ENCODE results near the gene UCP3. TPM values are rescaled to one million over a fixed set of nuclear protein-coding genes. Genes with fewer than 3 reads are reported as not detected.

The UCP3 gene
- total RNA-seq, 1 donor from 2014 or later, result 2.0 TPM

DNA sequence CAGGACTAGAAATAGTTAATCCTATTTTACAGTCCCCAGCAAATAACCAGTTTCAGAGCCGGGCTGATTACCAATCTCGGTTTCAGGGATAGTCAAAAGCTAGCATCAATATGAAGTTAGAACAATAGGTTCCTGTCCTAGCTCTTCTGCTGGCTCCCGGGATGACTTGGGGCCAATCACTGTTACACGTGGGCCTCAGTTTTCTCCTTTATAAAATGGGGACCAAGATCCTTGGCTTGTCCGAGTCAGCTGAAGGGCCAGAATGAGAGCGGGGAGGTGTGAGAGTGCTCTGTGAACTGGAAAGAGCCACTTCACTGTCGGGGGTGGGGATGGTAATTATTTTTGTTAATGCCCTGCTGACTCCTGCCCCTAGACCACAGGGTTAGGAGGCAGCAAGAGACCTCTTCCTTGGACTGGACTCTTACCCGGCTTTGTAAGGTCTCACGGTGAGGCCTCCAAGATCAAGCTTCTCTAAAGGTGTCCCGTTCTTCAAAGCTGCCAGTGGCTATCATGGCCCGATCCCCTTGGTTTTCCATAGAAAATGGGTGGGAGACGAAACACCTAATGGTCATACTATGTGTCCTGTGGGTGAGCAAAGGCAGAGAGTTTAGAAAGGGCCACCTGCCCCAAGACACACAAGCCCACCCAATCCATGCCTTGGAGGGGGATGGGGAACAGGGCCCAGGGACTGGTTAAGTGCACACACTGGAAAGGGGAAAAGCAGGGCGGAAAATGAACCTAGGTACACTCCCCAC, 27.7 kb downstream of the UCP3 start:
- H3K4me2 ChIP-seq (ENCODE audit: low read length), result peak overlapping the region; percentile 97
- H3K36me3 ChIP-seq (ENCODE audit: insufficient read depth, low read length), result peaks cover 2% of the 10 kb centered on the region
- H3K79me2 ChIP-seq (ENCODE audit: insufficient read depth, low read length), result no peaks in the 10 kb centered on the region
- H3K4me1 Mint-ChIP-seq (ENCODE audit: low read depth, unreplicated experiment), result peaks cover 25% of the 10 kb centered on the region
- no peak overlapping the region for H3K9ac ChIP-seq (ENCODE audit: low read length)
- no peak for TF ChIP-seq EZH2 (IDR thresholded peaks at IDR 0.05; ENCODE audit: insufficient read depth, low read length)
- TF ChIP-seq, protein P1, sequence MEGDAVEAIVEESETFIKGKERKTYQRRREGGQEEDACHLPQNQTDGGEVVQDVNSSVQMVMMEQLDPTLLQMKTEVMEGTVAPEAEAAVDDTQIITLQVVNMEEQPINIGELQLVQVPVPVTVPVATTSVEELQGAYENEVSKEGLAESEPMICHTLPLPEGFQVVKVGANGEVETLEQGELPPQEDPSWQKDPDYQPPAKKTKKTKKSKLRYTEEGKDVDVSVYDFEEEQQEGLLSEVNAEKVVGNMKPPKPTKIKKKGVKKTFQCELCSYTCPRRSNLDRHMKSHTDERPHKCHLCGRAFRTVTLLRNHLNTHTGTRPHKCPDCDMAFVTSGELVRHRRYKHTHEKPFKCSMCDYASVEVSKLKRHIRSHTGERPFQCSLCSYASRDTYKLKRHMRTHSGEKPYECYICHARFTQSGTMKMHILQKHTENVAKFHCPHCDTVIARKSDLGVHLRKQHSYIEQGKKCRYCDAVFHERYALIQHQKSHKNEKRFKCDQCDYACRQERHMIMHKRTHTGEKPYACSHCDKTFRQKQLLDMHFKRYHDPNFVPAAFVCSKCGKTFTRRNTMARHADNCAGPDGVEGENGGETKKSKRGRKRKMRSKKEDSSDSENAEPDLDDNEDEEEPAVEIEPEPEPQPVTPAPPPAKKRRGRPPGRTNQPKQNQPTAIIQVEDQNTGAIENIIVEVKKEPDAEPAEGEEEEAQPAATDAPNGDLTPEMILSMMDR (IDR thresholded peaks at IDR 0.05; ENCODE audit: insufficient read depth, low read depth, low read length), result no peak
- H3K36me3 Mint-ChIP-seq (ENCODE audit: low read depth, unreplicated experiment), result peaks cover 24% of the 10 kb centered on the region
- H3K27ac Mint-ChIP-seq (ENCODE audit: unreplicated experiment), result no peak overlapping the region
- H2AFZ ChIP-seq (ENCODE audit: low read depth, low read length), result no peak overlapping the region
- peaks cover 4% of the 10 kb centered on the region for H4K20me1 ChIP-seq (ENCODE audit: insufficient read depth, low read length)
- H3K4me3 Mint-ChIP-seq (ENCODE audit: unreplicated experiment), result peak overlapping the region; percentile 85
- no peaks in the 10 kb centered on the region for H3K9me3 ChIP-seq (ENCODE audit: insufficient read depth, low read depth, low read length)
- FAIRE-seq (no peak), DNase-seq (ENCODE audit: low read depth) (no peak)
- peak overlapping the region; percentile 78 for H3K4me3 ChIP-seq (ENCODE audit: insufficient read depth, low read depth, low read length)
- H3K9me3 Mint-ChIP-seq (ENCODE audit: unreplicated experiment), result no peaks in the 10 kb centered on the region
- no peaks in the 10 kb centered on the region for H3K27me3 Mint-ChIP-seq (ENCODE audit: low read depth, unreplicated experiment)
- H3K27me3 ChIP-seq (ENCODE audit: insufficient read depth, low read length), result no peaks in the 10 kb centered on the region
- H3K27ac ChIP-seq (ENCODE audit: low read depth, low read length), result no peak overlapping the region
- H3K4me1 ChIP-seq (ENCODE audit: insufficient read depth, low read length), result peaks cover 12% of the 10 kb centered on the region

DNA sequence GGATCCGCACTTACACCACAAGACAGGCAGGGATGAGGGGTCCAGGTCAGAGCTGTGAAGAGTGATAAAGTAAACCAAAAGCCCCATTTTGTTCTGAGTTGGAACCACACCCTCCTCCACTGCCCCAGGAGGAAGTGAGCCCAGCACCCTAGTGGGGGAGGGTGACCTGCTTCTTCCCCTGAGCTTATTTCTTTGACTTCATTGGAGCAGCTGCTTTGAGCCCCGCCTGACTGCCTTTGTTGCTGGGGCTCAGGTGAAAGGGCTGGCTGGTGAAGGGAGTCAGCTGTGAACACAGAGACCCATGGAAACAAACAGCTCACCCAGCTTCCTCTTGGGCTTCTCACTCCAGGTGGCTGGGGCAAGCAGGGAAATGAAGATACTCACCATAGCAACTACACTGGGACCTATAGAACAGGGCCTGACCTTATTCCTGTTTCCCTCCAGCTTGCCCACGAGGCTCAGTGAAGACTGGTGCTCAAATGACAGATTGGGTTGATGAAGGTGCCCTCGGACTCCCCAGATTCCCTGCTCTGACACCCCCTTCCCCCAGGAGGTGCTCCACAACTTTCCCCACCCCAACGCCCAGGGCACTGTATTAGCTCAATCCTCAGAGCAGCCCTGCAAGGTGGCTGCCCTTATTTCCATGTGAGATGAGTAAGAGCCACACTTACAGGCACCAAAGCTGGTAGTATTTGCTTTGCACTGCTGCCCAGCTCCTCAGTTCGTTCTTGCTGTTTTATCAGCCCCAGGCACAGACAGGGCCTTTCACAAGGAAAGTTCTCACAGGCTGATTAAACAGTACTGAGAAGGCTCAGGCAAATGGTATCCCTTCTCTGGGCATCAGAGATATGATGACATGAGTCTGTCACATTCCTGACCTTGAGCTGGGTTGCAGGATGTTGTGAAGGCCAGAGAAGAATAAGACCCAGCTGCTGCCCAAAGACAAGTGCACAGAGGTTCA, 28.6 kb downstream of the UCP3 start:
- Histone ChIP-seq H3K36me3 (ENCODE audit: insufficient read depth, low read length) (peaks cover 2% of the 10 kb centered on the region), H3K9ac (ENCODE audit: low read length) (no peak overlapping the region), H3K9me3 (ENCODE audit: insufficient read depth, low read depth, low read length) (no peaks in the 10 kb centered on the region), H3K27me3 (ENCODE audit: insufficient read depth, low read length) (no peaks in the 10 kb centered on the region), H3K27ac (ENCODE audit: low read depth, low read length) (no peak overlapping the region), H3K4me2 (ENCODE audit: low read length) (no peak overlapping the region), H3K4me1 (ENCODE audit: insufficient read depth, low read length) (peaks cover 12% of the 10 kb centered on the region), H3K4me3 (ENCODE audit: insufficient read depth, low read depth, low read length) (no peak overlapping the region), H2AFZ (ENCODE audit: low read depth, low read length) (no peak overlapping the region), H4K20me1 (ENCODE audit: insufficient read depth, low read length) (peaks cover 4% of the 10 kb centered on the region), H3K79me2 (ENCODE audit: insufficient read depth, low read length) (no peaks in the 10 kb centered on the region)
- DNase-seq (ENCODE audit: low read depth), result no peak
- Mint-ChIP-seq H3K4me1 (ENCODE audit: low read depth, unreplicated experiment) (peaks cover 25% of the 10 kb centered on the region), H3K27me3 (ENCODE audit: low read depth, unreplicated experiment) (no peaks in the 10 kb centered on the region), H3K4me3 (ENCODE audit: unreplicated experiment) (peak overlapping the region; percentile 85), H3K36me3 (ENCODE audit: low read depth, unreplicated experiment) (peaks cover 32% of the 10 kb centered on the region), H3K9me3 (ENCODE audit: unreplicated experiment) (no peaks in the 10 kb centered on the region), H3K27ac (ENCODE audit: unreplicated experiment) (peak overlapping the region; percentile 66)
- FAIRE-seq, result no peak
- no peak for TF ChIP-seq EZH2 (IDR thresholded peaks at IDR 0.05; ENCODE audit: insufficient read depth, low read length)
- TF ChIP-seq, protein P1 (IDR thresholded peaks at IDR 0.05; ENCODE audit: insufficient read depth, low read depth, low read length), result no peak
